ENCODE results near the gene CDK6.

DNA sequence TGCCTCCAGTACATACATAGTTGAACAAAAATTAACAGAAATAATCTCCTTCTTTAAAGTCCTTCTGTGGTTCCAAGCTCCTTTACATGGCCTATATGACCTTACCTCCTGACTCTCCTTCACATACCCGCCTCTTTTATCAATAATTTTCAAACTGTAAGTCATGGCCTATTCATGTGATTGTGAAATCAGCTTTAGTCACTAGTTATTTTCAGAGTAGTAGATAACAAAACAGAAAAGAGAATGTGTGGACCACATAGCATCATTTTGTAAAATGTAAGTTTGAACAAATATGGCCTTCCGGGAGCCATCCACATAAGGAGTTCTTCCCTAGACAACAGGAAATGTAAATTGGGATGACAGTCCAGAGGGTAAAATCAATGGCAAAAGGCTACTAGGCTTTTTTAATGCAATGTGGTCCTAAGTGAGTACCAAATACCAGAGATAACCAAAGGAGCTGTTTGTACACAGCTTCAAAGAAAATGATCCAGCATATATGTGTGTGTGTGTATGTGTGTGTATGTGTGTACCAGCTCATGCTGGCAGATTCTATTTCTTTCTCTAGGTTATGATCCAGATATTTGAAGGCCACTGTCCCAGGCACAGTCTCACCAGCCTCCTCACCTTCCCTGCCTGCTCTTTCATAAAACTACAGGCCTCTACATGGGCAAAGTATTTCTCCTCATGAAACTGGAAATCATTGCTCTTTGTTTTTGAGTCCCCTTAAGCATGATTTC lies 233.9 kb downstream of the CDK6 start:
- TF ChIP-seq, protein P1, sequence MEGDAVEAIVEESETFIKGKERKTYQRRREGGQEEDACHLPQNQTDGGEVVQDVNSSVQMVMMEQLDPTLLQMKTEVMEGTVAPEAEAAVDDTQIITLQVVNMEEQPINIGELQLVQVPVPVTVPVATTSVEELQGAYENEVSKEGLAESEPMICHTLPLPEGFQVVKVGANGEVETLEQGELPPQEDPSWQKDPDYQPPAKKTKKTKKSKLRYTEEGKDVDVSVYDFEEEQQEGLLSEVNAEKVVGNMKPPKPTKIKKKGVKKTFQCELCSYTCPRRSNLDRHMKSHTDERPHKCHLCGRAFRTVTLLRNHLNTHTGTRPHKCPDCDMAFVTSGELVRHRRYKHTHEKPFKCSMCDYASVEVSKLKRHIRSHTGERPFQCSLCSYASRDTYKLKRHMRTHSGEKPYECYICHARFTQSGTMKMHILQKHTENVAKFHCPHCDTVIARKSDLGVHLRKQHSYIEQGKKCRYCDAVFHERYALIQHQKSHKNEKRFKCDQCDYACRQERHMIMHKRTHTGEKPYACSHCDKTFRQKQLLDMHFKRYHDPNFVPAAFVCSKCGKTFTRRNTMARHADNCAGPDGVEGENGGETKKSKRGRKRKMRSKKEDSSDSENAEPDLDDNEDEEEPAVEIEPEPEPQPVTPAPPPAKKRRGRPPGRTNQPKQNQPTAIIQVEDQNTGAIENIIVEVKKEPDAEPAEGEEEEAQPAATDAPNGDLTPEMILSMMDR (conservative IDR thresholded peaks at IDR 0.05; ENCODE audit: low read depth, low read length): no peak
- no peak for TF ChIP-seq EZH2 (IDR thresholded peaks at IDR 0.05; ENCODE audit: borderline replicate concordance, low read depth, low read length, poor library complexity, severe bottlenecking)

All from A673 (cell line).